NCI-H526 (cell line): ENCODE measurements around the gene POLG2.
A peak's percentile ranks its signal among the peaks of the same experiment; 100 is the strongest.

Source experiments
- DNase-seq, 2 experiments: peaks; one replicate each; lab custom pipeline; 2025; lab: John Stamatoyannopoulos, UW

The POLG2 gene

DNA sequence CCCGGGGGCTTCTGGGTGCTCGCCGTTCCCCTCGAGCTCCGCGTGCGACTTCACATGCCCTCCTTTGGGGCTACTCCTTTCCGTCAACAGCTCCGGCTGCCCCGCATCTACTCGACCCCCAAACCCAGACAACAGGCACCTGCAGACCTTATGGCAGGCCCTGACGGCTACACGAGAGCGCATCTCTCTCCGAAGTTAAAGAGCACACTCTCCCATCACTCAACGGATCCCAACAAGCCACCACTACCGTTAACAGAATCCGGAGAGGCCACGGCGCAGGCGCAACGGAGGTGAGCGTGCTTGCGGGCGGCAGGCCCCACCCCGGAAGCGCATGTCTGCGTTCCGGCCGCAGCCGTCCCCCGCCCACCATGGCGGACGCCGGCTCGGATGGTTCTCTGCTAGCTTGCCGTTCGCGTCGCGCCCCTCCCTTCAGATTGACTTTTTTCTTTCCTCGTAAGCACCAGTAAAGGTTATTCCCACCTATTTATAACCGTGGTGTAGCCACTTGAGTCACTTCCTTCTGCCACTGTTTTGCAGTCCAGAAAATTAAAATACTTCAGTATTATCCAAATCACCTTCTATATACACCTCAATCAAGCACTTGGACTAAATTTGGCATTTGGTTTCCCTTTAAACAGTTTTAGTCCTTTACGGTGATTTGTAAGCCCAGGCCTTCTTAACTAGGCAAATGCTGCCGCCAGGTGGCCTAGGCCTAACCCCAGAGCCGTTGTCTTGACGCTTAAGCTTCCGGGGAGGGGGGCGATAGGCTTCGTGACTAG, at the start of gene POLG2:
TSS of gene POLG2 (minus strand) at position 269 of the 779 bp plus-strand sequence. CDS start at position 183, 86 bp downstream.
- DNase-seq = peak; percentile 90 to 97

DNA sequence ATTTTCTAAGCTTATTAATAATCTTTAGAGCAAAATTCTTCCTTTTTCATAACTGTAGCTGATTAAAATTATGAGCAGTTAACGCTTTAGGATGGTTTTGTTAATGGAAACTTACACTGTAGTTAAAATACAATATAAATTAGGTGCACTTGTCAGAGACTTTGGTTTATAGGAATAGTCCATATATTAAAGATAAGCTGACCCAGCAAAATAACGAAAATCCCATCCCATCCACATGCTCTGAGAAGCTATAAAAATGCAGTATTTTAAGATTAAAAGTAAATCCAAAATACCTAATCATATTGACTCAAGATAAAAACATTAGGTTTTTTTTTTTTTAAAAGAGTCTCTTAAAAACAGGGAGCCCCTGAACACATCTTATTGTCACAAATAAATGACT, 47.9 kb upstream of the POLG2 start:
- DNase-seq = no peak

- no peak for DNase-seq
Observed at GRCh38 chr17:64540118-64540776, 43.4 kb upstream of the POLG2 start.

- no peak for DNase-seq
Observed at GRCh38 chr17:64538508-64539130, 41.8 kb upstream of the POLG2 start.

GRCh38 chr17:64537488-64537887, 40.6 kb upstream of the POLG2 start:
- DNase-seq = no peak

DNA sequence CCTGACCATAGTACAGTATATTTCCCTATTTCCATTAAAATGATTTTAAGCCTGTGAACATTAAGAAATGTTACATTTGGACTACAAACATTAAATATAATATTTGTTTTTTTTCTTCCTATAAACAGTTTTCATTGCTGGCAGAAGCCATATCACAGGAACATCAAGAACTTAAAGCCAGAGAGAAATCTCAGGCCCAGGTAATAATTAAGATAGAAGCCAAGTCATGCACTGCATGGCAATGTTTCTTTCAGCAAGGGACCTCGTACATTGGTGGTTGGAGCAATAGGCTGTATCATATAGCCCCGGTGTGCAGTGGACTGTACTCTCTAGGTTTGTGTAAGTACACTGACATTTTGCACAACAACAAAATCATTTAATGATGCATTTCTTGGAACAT, 40.1 kb upstream of the POLG2 start:
- no peak for DNase-seq

GRCh38 chr17:64535357-64535756, 38.5 kb upstream of the POLG2 start:
- DNase-seq = no peak

GRCh38 chr17:64534187-64534586, 37.3 kb upstream of the POLG2 start:
- no peak for DNase-seq

- DNase-seq = no peak
Observed at GRCh38 chr17:64533784-64534183, 36.9 kb upstream of the POLG2 start.

DNA sequence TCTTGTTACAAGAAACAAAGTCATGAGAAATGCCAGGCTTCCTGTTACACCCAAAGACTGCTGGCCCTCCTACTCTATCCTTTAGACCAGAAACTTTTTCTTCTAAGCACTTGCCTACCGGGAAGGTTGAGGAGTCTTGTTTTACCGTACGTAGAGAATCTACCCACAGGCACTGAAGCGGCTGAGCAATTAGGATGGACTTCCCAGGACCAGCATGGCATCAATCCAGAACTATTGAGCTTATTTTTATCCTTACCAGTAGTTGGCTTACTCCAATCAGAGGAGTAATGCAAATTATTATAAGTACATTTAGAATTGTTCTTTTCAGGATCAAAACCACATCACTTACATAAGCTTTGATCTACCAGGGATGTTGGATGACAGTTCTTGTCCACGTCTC, 35.6 kb upstream of the POLG2 start:
- DNase-seq = no peak

GRCh38 chr17:64531955-64532371, 35.1 kb upstream of the POLG2 start:
- no peak for DNase-seq

DNA sequence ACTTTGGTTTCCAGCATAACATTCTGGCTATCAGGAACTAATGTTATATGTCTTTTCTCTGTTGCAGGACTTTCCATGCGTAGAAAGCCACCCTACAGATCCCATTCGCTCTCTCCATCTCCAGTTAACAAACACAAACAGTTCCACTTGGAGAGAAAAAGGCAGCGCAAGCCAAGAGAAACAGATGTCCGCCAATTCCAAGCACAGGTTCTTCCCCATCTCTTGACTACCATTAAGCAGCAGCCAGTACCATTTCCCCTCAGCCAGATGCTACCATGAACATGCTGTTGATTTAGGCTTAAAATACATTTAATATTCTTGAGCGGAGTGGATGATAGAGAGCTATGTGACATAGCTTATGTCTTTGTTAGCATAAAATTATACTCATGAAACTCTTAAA, 32.4 kb upstream of the POLG2 start:
- no peak for DNase-seq

GRCh38 chr17:64527914-64528313, 31.1 kb upstream of the POLG2 start:
- no peak for DNase-seq

- DNase-seq = no peak
Observed at GRCh38 chr17:64520359-64520758, 23.5 kb upstream of the POLG2 start.

GRCh38 chr17:64519601-64520000, 22.7 kb upstream of the POLG2 start:
- DNase-seq = no peak

- no peak for DNase-seq
Observed at GRCh38 chr17:64515829-64516228, 19.0 kb upstream of the POLG2 start.

DNA sequence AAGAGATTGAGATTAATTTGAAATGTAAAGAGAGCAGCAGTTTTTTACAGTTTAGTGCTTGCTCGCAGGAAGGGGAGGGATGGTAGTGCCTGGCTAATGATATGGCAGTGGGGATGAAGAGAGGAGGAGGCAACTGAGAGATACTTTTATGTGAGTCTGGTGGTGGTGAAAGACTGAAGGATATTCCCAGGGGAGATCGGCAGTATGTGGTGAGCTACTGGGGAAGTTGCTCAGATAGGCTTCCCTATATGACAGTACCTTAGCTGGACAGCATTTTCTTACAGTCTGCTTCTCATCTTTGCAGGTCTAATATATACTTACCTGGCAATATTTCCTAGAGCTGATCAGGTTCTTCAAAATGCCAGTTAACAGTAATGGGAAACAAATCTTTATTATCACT, 18.6 kb upstream of the POLG2 start:
- no peak for DNase-seq

DNA sequence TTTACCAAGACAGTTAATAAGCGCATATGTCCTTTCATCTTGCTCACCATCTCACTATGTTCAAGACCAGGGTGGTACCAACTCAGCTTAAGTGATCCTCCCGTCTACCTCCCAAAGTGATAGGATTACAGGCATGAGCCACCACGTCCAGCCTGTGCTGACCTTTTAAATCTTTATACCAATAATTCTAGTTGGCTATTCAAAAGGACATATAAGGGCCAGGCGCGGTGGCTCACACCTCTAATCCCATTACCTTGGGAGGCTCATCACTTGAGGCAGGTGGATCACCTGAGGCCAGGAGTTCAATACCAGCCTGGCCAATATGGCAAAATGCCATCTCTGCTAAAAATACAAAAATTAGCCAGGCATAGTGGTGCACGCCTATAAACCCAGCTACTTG, 12.3 kb upstream of the POLG2 start:
- DNase-seq = no peak

DNA sequence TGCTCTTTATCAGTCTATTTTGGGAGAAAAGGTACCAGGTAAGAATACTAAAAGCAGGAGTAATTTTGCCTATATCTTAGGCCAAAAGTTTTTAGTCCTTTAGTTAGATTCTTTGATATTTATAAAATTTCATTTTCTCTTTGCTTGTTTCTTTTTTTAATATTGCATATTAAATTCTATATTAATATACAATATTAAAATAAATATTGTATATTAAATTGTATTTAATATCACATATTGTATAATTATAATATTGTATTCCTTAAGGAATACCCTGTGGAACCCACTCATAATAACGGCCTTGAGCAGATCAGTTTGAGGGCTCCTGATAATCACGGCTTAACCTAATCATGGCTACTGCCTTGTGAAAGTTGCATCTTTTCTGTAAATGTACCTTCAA, 11.8 kb upstream of the POLG2 start:
- DNase-seq = no peak

DNA sequence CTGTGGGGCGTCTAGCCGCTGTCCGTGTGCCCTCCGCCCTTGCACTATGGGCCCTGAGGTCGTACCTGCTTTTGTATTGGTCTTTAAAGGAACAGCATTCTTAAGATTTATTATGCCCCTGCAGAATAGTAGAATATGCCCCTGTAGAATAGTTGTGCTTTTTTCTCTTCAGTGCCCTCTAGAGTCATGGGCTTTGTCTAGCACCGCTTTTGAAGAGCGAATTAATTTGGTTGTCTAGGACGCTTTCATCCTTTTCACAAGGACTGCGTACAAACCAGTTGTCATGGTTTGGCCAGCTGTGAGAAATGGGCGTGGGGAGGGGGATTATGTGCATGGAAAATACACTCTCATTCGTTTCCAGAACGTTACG, 10.5 kb upstream of the POLG2 start:
- peak; percentile 73 to 76 for DNase-seq

- DNase-seq = peak; percentile 97 to 99
Observed at GRCh38 chr17:64506576-64507412, 9.9 kb upstream of the POLG2 start, which contains the start of gene CEP95. Gene CEP95 (plus strand): TSS chr17:64506977. CDS start chr17:64507098, 121 bp downstream.

DNA sequence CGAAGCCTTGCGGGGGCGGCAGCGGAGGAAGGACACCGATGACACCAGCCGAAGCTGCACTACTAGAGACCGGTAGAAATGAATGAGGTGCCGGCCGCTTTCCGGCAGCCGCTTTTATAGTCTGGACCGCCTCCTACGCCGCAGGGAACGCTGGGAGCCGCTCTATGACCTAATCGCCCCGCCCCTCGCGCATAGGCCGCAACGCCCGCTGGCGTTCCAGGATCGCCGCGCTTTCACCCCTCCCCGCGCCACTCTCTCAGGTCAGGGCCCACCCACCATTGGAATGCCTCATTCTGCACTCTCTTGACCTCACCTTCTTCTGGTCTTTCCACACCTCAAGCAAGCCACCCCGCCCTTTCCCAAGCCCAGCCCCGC, 9.3 kb upstream of the POLG2 start, which contains the start of gene DDX5:
TSS of gene DDX5 (minus strand) at position 89 of the 375 bp plus-strand sequence. CDS start 170 bp downstream, outside the sequence.
- peak; percentile 97 to 99 for DNase-seq
